GM18499 (cell line): ENCODE measurements around the gene STS.

Experiments used
- ATAC-seq: cut with Tn5 transposase; IDR thresholded peaks from one replicate; pipeline ENCODE4 v1.9.1; 2021; ENCODE audit warnings: moderate number of reproducible peaks; ENCODE audit not compliant: insufficient read depth, unreplicated experiment

Gene STS

GRCh38 chrX:7139202-7140081 is 8.1 kb upstream of the STS start:
- ATAC-seq, result no peak

- no peak for ATAC-seq
Observed at GRCh38 chrX:7143076-7143475, 4.4 kb upstream of the STS start.

- no peak for ATAC-seq
Observed at GRCh38 chrX:7143941-7144525, 3.5 kb upstream of the STS start.

- no peak for ATAC-seq
Observed at GRCh38 chrX:7145454-7145853, 2.1 kb upstream of the STS start.

GRCh38 chrX:7146020-7146702 is 1.4 kb upstream of the STS start:
- no peak for ATAC-seq

GRCh38 chrX:7146703-7147412 is 654 bp upstream of the STS start:
- ATAC-seq, result peak; percentile 15

- ATAC-seq, result peak; percentile 51
Observed at GRCh38 chrX:7147978-7148854, 704 bp downstream of the STS start, which contains the start of gene PUDP. Gene PUDP (minus strand): TSS chrX:7148153. CDS start chrX:7148113, 40 bp downstream.

- no peak for ATAC-seq
Observed at GRCh38 chrX:7149411-7149810, 1.9 kb downstream of the STS start.

- no peak for ATAC-seq
Observed at GRCh38 chrX:7153231-7153630, 5.7 kb downstream of the STS start.

- ATAC-seq, result no peak
Observed at GRCh38 chrX:7154041-7154597, 6.6 kb downstream of the STS start.

GRCh38 chrX:7155163-7155562 is 7.7 kb downstream of the STS start:
- ATAC-seq, result no peak

GRCh38 chrX:7156879-7157278 is 9.4 kb downstream of the STS start:
- no peak for ATAC-seq

GRCh38 chrX:7158468-7158990 is 11.0 kb downstream of the STS start:
- no peak for ATAC-seq

GRCh38 chrX:7159149-7159861 is 11.8 kb downstream of the STS start:
- ATAC-seq, result no peak

- ATAC-seq, result no peak
Observed at GRCh38 chrX:7163146-7163677, 15.7 kb downstream of the STS start.

- ATAC-seq, result no peak
Observed at GRCh38 chrX:7164174-7164573, 16.7 kb downstream of the STS start.

GRCh38 chrX:7168371-7168770 is 20.9 kb downstream of the STS start:
- no peak for ATAC-seq

GRCh38 chrX:7169627-7170026 is 22.1 kb downstream of the STS start:
- no peak for ATAC-seq
